Muscle layer of duodenum (tissue), 2 donors: Measurements from ENCODE around the gene TTLL11.
"Not testable (repeated sequence)": the region's sequence is repeated elsewhere in the genome, so short reads cannot be mapped to it uniquely, and the experiment has no call there.

ENCODE experiments used
- H3K27ac ChIP-seq: one replicate; pipeline ENCODE4 v1.7.0; 2013; ENCODE audit warnings: mild to moderate bottlenecking, low read length
- H3K27me3 ChIP-seq: one replicate; pipeline ENCODE4 v1.7.0; 2013; ENCODE audit warnings: low read depth, mild to moderate bottlenecking, control low read depth, low read length
- H3K36me3 ChIP-seq, 2 donors: one replicate each; pipeline ENCODE4 v1.7.0; 2013; ENCODE audit warnings: low read length in 2 of 2, control low read depth in 1 of 2, mild to moderate bottlenecking in 1 of 2; ENCODE audit not compliant: insufficient read depth in 2 of 2, control insufficient read depth in 1 of 2
- H3K4me1 ChIP-seq, 2 donors: one replicate each; pipeline ENCODE4 v1.7.0; 2013; ENCODE audit warnings: low read length in 2 of 2, mild to moderate bottlenecking in 2 of 2, control low read depth in 1 of 2, moderate library complexity in 1 of 2; ENCODE audit not compliant: insufficient read depth in 2 of 2, control insufficient read depth in 1 of 2
- H3K4me3 ChIP-seq, 2 donors: one replicate each; pipeline ENCODE4 v1.7.0; 2013; ENCODE audit warnings: low read length in 2 of 2, low read depth in 1 of 2, mild to moderate bottlenecking in 1 of 2
- H3K9me3 ChIP-seq, 2 donors: one replicate each; pipeline ENCODE4 v1.7.0; 2013; ENCODE audit warnings: low read length in 2 of 2, control low read depth in 1 of 2, mild to moderate bottlenecking in 1 of 2; ENCODE audit not compliant: control insufficient read depth in 1 of 2
- donor health status: healthy.

Gene TTLL11

GRCh38 chr9:121810489-121810888, 282.6 kb downstream of the TTLL11 start:
- no peaks in the 10 kb centered on the region for H3K9me3 ChIP-seq
- no peaks in the 10 kb centered on the region for H3K4me1 ChIP-seq
- H3K27ac ChIP-seq, result no peak overlapping the region
- H3K27me3 ChIP-seq, result no peaks in the 10 kb centered on the region
- no peaks in the 10 kb centered on the region for H3K36me3 ChIP-seq
- no peak overlapping the region for H3K4me3 ChIP-seq

DNA sequence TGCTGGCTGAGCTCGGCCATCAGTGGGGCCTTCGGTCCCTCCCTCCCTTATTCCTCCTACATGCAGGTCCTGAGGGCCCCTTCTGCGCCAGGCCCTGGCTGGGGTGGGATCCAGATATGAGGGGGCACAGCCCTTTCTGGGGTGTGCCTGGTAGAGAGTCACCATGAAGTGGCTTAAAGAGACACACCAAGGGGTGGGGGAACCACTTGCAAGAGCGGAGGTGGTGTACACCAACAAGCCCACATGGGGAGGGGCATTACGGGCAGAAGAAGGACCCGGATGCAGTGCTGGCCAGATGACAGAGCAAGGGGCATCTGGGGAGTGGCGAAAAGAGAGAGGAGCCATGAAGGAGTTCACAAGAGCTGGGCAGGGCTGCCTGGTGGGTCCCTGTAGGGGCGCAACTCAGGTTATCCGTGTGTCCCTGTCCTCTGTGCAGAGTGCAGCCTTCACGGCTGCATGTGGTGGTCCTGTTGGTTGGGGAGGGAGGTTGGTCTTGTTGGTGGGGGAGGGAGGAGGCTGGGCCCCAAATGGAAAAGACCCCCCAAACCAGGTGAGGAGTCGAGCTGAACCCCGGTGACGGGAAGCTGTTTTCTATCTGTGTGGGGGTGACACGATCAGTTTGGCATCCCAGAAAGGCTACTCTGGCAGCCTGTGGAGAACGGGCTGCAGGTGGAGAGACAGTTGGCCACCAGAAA, 283.6 kb downstream of the TTLL11 start:
- no peaks in the 10 kb centered on the region for H3K27me3 ChIP-seq
- H3K4me1 ChIP-seq, result no peaks in the 10 kb centered on the region
- no peak overlapping the region for H3K4me3 ChIP-seq
- no peaks in the 10 kb centered on the region for H3K36me3 ChIP-seq
- H3K9me3 ChIP-seq, result no peaks in the 10 kb centered on the region
- H3K27ac ChIP-seq, result no peak overlapping the region

GRCh38 chr9:121808781-121809180, 284.3 kb downstream of the TTLL11 start:
- H3K27ac ChIP-seq, result no peak overlapping the region
- H3K4me3 ChIP-seq, result no peak overlapping the region
- no peaks in the 10 kb centered on the region for H3K4me1 ChIP-seq
- H3K36me3 ChIP-seq, result no peaks in the 10 kb centered on the region
- no peaks in the 10 kb centered on the region for H3K27me3 ChIP-seq
- H3K9me3 ChIP-seq, result peaks cover 0 to 3% of the 10 kb centered on the region in 2 donors

DNA sequence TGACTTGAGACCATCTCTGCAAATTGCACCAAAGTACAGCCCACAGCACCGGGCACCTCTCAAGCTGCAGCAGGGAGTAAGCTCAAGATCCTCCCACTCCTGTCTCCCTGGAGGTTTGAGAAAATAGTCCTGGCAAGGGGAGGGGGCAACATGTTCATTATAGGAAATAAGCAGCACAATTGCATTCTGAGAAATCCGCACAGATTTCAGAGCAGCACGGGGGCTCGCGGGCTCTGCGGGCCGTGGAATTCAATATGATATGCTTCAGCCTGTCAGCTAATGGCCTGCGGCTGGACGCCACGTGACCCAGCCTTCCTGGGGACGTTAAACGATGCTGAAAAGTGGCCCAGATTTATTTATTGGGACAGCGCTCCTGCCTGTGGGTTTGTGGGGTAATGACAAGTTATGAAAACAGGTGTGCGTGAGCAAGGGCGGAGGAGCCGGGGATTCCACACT, 285.3 kb downstream of the TTLL11 start:
- no peaks in the 10 kb centered on the region for H3K27me3 ChIP-seq
- H3K9me3 ChIP-seq, result peaks cover 0 to 3% of the 10 kb centered on the region in 2 donors
- H3K27ac ChIP-seq, result no peak overlapping the region
- H3K36me3 ChIP-seq, result no peaks in the 10 kb centered on the region
- no peaks in the 10 kb centered on the region for H3K4me1 ChIP-seq
- no peak overlapping the region for H3K4me3 ChIP-seq

- no peak overlapping the region for H3K27ac ChIP-seq
These were observed 285.9 kb downstream of the TTLL11 start for GRCh38 chr9:121807069-121807822.

GRCh38 chr9:121802753-121803152, 290.4 kb downstream of the TTLL11 start:
- Histone ChIP-seq H3K4me3 (no peak overlapping the region), H3K36me3 (no peaks in the 10 kb centered on the region), H3K27me3 (no peaks in the 10 kb centered on the region), H3K4me1 (no peaks in the 10 kb centered on the region), H3K27ac (no peak overlapping the region), H3K9me3 (peaks cover 0 to 3% of the 10 kb centered on the region in 2 donors)

More at GRCh38 chr9:121807069-121807822, 285.9 kb downstream of the TTLL11 start:
- peaks cover 0 to 3% of the 10 kb centered on the region in 2 donors for H3K9me3 ChIP-seq
- H3K36me3 ChIP-seq, result no peaks in the 10 kb centered on the region
- H3K4me3 ChIP-seq, result no peak overlapping the region
- no peaks in the 10 kb centered on the region for H3K4me1 ChIP-seq
- no peaks in the 10 kb centered on the region for H3K27me3 ChIP-seq

DNA sequence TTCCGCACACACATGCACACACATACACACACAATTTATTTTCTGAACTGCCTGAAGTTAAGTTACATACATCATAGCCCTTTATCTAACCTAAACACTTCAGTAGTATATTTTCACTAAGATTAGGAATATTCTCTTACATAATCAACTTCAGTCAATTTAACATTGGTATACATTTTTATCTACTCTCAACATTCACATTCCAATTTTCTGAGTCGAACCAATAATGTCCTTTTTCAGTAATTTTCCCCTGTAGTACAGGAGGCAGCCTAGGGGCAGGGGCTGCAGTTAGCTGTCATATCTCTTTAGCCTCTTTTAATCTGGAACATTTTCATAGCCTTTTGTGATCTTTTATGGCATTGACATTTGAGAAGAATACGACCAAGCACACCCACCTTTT, 291.5 kb downstream of the TTLL11 start:
- H3K9me3 ChIP-seq, result peaks cover 0 to 3% of the 10 kb centered on the region in 2 donors
- no peaks in the 10 kb centered on the region for H3K36me3 ChIP-seq
- no peak overlapping the region for H3K27ac ChIP-seq
- H3K4me1 ChIP-seq, result no peaks in the 10 kb centered on the region
- H3K4me3 ChIP-seq, result no peak overlapping the region
- H3K27me3 ChIP-seq, result no peaks in the 10 kb centered on the region

DNA sequence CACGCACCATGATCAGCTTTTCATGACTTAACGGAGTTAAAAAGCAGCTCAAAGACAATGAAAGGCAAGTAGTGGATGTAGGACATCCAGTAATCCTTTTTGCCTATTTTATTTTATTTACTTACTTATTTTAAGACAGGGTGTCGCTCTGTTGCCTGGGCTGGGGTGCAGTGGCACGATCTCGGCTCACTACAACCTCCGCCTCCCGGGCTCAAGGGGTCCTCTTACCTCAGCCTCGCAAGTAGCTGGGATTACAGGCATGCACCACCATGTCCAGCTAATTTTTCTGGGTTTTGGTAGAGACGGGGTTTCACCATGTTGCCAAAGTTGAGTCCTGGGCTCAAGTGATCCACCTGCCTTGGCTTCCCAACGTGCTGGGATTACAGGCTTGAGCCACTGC, 292.7 kb downstream of the TTLL11 start:
- Histone ChIP-seq H3K36me3 (no peaks in the 10 kb centered on the region), H3K27me3 (no peaks in the 10 kb centered on the region), H3K9me3 (peaks cover 0 to 3% of the 10 kb centered on the region in 2 donors), H3K4me3 (no peak overlapping the region), H3K27ac (no peak overlapping the region), H3K4me1 (no peaks in the 10 kb centered on the region)

- Histone ChIP-seq H3K27me3 (no peaks in the 10 kb centered on the region), H3K4me3 (no peak overlapping the region), H3K27ac (no peak overlapping the region)
These were observed 294.2 kb downstream of the TTLL11 start for GRCh38 chr9:121798941-121799340.

DNA sequence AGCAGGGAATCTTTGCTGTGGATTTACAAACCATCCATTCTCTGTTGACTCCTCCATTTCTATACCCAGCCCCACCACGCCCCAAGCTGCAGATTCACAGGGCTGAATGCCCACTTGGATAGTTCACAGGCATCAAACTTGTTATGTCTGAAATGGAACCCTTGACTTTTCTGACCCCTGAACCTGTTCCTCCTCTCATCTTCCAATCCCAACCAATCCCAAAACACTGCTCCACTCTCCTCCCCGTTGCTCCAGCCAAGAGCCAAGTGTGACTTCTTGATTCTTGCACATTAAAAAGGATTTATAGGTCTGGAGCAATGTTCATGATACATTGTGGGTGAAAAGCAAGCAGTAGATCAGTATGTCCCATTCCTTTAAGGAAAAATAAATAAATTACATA, 296.0 kb downstream of the TTLL11 start:
- Histone ChIP-seq H3K4me3 (no peak overlapping the region), H3K4me1 (no peaks in the 10 kb centered on the region), H3K27ac (no peak overlapping the region), H3K27me3 (no peaks in the 10 kb centered on the region), H3K9me3 (no peaks in the 10 kb centered on the region), H3K36me3 (no peaks in the 10 kb centered on the region)

More at GRCh38 chr9:121798941-121799340, 294.2 kb downstream of the TTLL11 start:
- H3K4me1 ChIP-seq, result no peaks in the 10 kb centered on the region
- no peaks in the 10 kb centered on the region for H3K9me3 ChIP-seq
- H3K36me3 ChIP-seq, result no peaks in the 10 kb centered on the region

GRCh38 chr9:121794334-121794733, 298.8 kb downstream of the TTLL11 start:
- not testable (repeated sequence) for H3K9me3 ChIP-seq, H3K27ac ChIP-seq, H3K27me3 ChIP-seq, H3K4me1 ChIP-seq, H3K36me3 ChIP-seq, H3K4me3 ChIP-seq
